Stomach smooth muscle (tissue), 2 donors: ENCODE results near the gene IL1RL1.

Source experiments
- H3K27ac ChIP-seq: one replicate; pipeline ENCODE4 v1.7.0; 2013; ENCODE audit warnings: mild to moderate bottlenecking, low read length, inconsistent platforms
- H3K27me3 ChIP-seq, 2 donors: one replicate each; pipeline ENCODE4 v1.7.0; 2013; ENCODE audit warnings: low read length in 2 of 2; ENCODE audit not compliant: insufficient read depth in 2 of 2, control insufficient read depth in 1 of 2
- H3K36me3 ChIP-seq, 2 donors: one replicate each; pipeline ENCODE4 v1.7.0; 2013; ENCODE audit warnings: low read length in 2 of 2; ENCODE audit not compliant: control insufficient read depth in 2 of 2, insufficient read depth in 2 of 2
- H3K4me1 ChIP-seq: one replicate; pipeline ENCODE4 v1.7.0; 2013; ENCODE audit warnings: low read length; ENCODE audit not compliant: control insufficient read depth, insufficient read depth
- H3K4me3 ChIP-seq, 2 donors: one replicate each; pipeline ENCODE4 v1.7.0; 2013; ENCODE audit warnings: low read length in 2 of 2
- H3K9ac ChIP-seq, 2 donors: one replicate each; pipeline ENCODE4 v1.7.0; 2013; ENCODE audit warnings: low read length in 2 of 2, mild to moderate bottlenecking in 1 of 2
- H3K9me3 ChIP-seq, 2 donors: one replicate each; pipeline ENCODE4 v1.7.0; 2013; ENCODE audit warnings: low read length in 2 of 2; ENCODE audit not compliant: control insufficient read depth in 2 of 2
- donor health status: healthy.
- donor health status: Pancreatic carcinoma.

IL1RL1 gene

DNA sequence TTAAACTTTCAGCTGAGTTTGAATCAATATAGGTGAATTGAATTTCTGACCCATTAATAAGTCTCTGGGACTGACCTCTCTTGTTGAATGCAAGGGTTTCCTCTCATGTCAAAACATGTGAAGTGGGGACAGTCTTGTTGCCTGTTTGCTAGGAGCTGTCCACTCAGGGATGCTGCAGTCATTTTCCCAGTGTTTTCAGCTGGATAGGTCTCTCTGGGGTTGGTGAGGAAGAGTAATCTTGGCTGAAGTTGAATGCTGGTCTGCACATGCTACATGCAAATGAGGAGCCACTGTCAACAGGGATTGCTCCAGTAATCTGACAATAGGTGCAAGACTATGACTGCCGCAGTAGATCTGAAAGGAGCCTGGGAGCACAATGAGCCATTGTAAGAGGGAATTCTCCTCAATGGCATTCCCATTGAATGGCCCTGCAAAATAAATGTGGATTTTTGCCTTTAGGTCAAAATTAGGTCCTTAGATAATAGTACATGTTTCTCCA, 34.1 kb upstream of the IL1RL1 start:
- Histone ChIP-seq H3K36me3 (no peaks in the 10 kb centered on the region), H3K9ac (no peak overlapping the region), H3K9me3 (peaks cover 0 to 2% of the 10 kb centered on the region in 2 donors)

DNA sequence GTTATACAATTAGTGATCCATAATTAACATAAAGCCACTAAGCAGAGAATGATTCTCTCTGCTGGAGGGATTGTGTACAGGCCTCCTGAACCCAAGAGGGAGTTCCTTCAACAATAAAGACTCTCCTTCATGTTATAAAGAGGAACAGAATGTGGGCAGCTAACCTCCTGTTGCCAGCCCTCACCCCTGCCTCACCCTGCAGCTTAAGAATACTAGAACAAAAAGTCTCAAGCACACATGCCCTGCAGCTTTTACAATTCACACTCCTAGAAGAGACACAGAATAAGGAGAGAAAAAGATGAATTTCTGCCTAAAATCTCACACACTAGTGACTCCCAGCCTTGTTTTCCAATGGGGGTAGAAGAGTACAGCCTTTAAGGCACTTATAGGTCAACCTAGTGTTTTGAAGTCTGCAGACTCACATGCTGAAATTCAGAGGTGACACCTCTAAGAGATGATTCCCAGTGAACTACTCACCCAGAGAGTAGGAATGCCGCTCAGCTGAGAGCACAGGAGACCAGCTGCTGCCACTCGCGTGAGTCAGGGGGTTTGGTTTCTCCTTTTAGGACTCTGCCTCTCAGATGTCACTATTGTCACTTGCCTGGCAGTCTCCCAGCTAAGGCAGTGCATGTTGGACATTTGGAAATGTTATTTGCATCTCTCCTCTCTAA, 32.5 kb upstream of the IL1RL1 start:
- H3K27ac ChIP-seq = no peak overlapping the region
- H3K4me3 ChIP-seq = no peak overlapping the region
- no peak overlapping the region for H3K9ac ChIP-seq
- peaks cover 3 to 8% of the 10 kb centered on the region in 2 donors for H3K27me3 ChIP-seq
- H3K9me3 ChIP-seq = peaks cover 0 to 2% of the 10 kb centered on the region in 2 donors
- H3K36me3 ChIP-seq = no peaks in the 10 kb centered on the region
- H3K4me1 ChIP-seq = no peaks in the 10 kb centered on the region

More for the DNA sequence above, 34.1 kb upstream of the IL1RL1 start:
- peaks cover 3 to 8% of the 10 kb centered on the region in 2 donors for H3K27me3 ChIP-seq
- no peak overlapping the region for H3K27ac ChIP-seq
- H3K4me3 ChIP-seq = no peak overlapping the region
- H3K4me1 ChIP-seq = no peaks in the 10 kb centered on the region

DNA sequence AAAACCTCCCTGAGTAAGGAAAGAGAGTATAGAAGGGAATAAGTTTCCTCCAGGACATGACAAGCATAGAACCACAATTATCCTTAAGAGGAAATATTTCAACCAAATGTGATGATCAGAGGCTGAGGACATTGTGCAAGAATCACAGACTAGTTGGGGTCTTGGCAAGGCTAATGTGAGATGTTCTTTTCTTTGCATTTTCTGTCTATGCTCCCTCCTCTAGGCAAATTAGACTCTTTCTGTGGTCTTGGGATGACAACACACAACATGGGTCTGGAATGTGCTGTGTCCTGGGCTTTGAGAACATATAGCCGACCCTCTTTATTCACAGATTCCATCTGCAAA, 32.0 kb upstream of the IL1RL1 start:
- H3K27ac ChIP-seq = no peak overlapping the region

DNA sequence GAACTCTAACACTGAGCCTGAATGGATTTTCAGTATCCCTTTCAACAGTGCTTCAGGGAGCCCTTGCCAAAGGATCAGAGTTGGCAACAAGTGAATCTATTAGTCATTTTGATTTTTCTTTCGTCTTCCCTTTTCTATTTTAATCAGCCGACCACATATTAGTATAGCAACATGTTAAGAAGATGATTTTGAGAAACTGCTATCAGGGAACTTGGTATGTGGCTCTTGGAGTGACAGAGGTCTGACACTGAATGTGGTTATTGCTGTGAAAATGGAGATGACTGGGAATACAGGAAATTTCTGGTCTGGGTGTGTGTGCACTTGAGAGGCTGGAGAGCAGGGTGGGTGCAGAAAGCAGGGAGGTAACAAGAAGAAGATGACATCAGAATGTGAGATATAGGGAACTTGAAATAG, 28.7 kb upstream of the IL1RL1 start:
- Histone ChIP-seq H3K36me3 (no peaks in the 10 kb centered on the region), H3K4me1 (no peaks in the 10 kb centered on the region), H3K9ac (no peak overlapping the region), H3K27ac (no peak overlapping the region), H3K4me3 (no peak overlapping the region), H3K27me3 (peaks cover 3 to 4% of the 10 kb centered on the region in 2 donors), H3K9me3 (no peaks in the 10 kb centered on the region)

More for the DNA sequence above, 32.0 kb upstream of the IL1RL1 start:
- Histone ChIP-seq H3K36me3 (no peaks in the 10 kb centered on the region), H3K9me3 (peaks cover 0 to 2% of the 10 kb centered on the region in 2 donors), H3K4me1 (no peaks in the 10 kb centered on the region), H3K4me3 (no peak overlapping the region), H3K27me3 (peaks cover 3 to 8% of the 10 kb centered on the region in 2 donors), H3K9ac (no peak overlapping the region)

DNA sequence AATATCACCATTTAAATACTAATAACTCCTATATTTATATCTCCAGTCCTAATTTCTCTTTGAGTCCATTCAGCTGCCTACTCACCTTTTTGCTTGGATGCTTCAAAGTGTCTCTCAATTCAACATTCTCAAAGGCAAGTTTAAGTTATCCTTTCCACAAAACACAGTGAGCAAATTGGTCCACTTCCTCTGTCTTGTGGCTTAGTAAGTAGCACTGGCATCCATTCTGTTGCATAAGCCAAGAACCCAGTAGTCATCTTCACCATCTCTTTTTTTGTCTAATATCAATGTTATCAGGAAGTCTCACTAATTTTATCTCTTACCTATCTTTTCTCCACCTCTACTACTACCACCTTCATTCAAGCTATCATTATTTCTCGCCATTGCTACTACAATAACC, 27.4 kb upstream of the IL1RL1 start:
- Histone ChIP-seq H3K4me1 (no peaks in the 10 kb centered on the region), H3K9ac (no peak overlapping the region), H3K4me3 (no peak overlapping the region), H3K27me3 (peaks cover 0 to 4% of the 10 kb centered on the region in 2 donors), H3K27ac (no peak overlapping the region), H3K9me3 (no peaks in the 10 kb centered on the region), H3K36me3 (no peaks in the 10 kb centered on the region)

DNA sequence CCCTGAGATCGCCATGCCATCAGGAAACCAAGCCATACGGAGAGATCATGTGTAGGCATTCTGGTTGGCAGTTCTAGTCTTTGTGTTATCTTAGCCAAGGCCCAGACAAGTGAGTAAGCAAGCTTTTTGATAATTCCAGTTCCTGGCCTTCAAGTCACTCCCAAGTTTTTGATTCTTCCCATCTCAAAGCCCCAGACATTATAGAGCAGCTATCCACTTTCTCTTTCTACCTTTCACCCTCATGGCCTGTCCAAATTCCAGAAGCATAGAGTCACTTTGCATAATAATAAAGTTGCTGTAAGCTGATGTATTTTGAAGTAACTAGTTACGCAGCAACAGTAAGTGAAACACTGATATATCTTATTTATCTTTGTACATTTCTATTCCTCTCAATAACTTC, 26.8 kb upstream of the IL1RL1 start:
- Histone ChIP-seq H3K9me3 (no peaks in the 10 kb centered on the region), H3K36me3 (no peaks in the 10 kb centered on the region), H3K27me3 (peaks cover 0 to 4% of the 10 kb centered on the region in 2 donors), H3K4me1 (no peaks in the 10 kb centered on the region), H3K4me3 (no peak overlapping the region), H3K9ac (no peak overlapping the region), H3K27ac (no peak overlapping the region)

DNA sequence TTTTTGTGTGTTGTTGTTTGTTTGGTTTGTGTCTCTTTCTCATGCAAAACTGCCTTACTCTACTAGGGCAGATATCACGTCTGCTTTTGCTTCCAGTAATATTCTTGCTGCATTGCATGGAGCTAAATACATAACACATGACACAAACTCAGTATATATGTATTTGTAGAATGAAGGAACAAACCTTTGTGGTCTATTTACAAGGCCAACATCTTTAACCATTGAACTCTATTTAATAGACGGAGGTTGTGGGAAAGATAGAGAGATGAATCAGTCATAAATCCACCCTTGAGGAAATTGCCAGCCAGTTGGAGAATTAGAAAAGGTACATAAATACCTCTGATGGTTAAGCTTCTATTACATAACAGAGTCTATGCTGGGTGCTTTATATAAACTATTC, 26.0 kb upstream of the IL1RL1 start:
- Histone ChIP-seq H3K36me3 (no peaks in the 10 kb centered on the region), H3K27ac (no peak overlapping the region), H3K9ac (no peak overlapping the region), H3K4me3 (no peak overlapping the region), H3K27me3 (peaks cover 0 to under 1% of the 10 kb centered on the region in 2 donors), H3K9me3 (no peaks in the 10 kb centered on the region), H3K4me1 (no peaks in the 10 kb centered on the region)

DNA sequence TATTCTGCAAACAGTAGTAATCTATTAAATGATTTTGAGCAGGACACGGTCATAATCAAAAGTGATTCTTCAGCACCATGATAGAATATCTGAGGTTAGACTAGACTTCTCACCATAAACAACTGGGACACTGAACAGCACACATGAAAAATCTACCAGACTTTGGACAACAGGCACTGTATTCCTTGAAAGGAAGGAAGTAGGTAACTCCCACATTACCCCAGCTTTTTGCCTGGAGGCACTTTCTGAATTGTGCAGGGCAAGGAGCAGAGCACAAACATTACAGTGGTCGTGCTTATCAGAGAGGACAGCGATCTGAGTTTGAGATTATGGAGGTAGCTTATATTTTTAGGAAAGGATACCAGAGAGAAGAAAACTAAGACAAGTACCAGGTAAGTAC, 25.3 kb upstream of the IL1RL1 start:
- no peaks in the 10 kb centered on the region for H3K9me3 ChIP-seq
- no peak overlapping the region for H3K9ac ChIP-seq
- H3K4me1 ChIP-seq = no peaks in the 10 kb centered on the region
- H3K36me3 ChIP-seq = no peaks in the 10 kb centered on the region
- H3K4me3 ChIP-seq = no peak overlapping the region
- H3K27ac ChIP-seq = no peak overlapping the region
- no peaks in the 10 kb centered on the region for H3K27me3 ChIP-seq

DNA sequence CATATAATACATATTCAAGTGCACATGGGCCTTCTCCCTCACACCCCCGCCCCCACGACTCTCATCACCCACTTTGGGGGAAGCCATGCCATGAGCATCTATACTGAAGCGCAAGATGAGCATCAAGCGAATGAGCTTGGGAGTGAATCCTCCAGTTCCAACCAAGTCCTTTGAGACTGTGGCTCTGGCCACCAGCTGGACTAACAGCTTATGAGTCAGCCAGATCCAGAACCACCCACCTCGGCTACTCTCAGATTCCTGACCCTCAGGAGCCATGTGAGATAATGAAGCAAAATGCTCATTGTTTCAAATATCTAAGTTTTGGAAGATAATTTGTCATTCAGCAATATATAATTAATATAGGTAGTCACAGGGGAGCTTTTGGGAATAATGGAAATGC, 22.2 kb upstream of the IL1RL1 start:
- H3K9ac ChIP-seq = no peak overlapping the region
- no peaks in the 10 kb centered on the region for H3K9me3 ChIP-seq
- no peaks in the 10 kb centered on the region for H3K4me1 ChIP-seq
- H3K27ac ChIP-seq = no peak overlapping the region
- H3K36me3 ChIP-seq = no peaks in the 10 kb centered on the region
- H3K4me3 ChIP-seq = no peak overlapping the region
- H3K27me3 ChIP-seq = peaks cover 0 to 2% of the 10 kb centered on the region in 2 donors

DNA sequence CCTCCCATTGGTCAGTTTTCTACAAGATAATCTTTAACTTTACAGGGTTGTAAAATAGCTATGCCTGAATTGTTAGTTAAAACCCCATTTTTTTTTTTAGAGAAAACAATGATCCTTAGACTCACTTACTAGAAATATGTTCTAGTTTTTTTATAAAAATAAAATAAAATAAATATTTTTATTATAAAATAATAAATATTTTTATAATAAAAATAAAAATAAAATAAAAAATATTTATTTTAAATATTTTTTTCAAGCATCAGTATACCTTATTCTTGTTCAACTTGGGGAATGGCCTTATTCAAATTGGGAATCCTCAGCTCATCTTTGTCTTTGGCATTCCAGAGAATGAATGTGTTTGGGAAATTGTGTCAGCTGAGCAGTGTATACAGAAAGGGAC, 20.8 kb upstream of the IL1RL1 start:
- H3K36me3 ChIP-seq = no peaks in the 10 kb centered on the region
- H3K27me3 ChIP-seq = peaks cover 0 to 2% of the 10 kb centered on the region in 2 donors
- no peaks in the 10 kb centered on the region for H3K9me3 ChIP-seq
- no peak overlapping the region for H3K27ac ChIP-seq
- no peak overlapping the region for H3K4me3 ChIP-seq
- no peak overlapping the region for H3K9ac ChIP-seq
- no peaks in the 10 kb centered on the region for H3K4me1 ChIP-seq

DNA sequence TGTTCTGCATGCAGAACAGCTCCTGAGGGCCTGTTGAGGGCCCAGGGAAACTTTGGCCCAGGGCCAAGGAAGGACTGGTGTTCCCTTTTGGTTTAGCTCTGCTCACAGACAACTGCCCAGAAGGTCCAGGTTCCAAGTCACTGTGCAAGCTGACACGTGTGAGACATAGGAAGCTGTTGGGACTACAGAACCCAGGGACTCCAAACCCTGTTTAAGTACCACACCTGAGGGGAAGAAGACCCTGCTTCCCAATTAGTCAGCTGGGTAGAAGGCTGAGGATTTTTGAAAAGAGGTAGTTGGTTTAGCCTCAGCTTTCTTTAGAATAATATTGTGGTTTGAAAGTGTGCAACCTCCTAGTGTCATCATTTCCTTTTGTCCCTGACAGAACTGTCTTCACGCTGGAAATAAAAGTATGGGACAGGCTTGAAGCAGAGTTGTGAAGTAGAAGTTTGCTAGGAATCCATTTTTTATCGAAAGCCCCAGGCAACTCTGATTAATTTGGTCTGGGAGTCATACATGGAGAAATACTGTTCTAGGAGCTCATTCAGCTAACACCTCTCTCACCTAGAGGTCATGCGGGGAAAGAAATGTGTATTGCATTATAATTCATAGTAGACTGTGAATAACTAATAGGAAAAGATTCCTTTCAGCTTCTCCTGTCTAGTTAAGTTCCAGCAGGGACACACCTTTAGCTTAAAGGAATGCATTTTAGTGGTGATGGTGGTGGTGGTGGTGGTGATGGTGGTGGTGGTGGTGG, 19.9 kb upstream of the IL1RL1 start:
- H3K36me3 ChIP-seq = no peaks in the 10 kb centered on the region
- no peak overlapping the region for H3K27ac ChIP-seq
- H3K9ac ChIP-seq = no peak overlapping the region
- no peaks in the 10 kb centered on the region for H3K4me1 ChIP-seq
- H3K4me3 ChIP-seq = no peak overlapping the region
- no peaks in the 10 kb centered on the region for H3K9me3 ChIP-seq
- H3K27me3 ChIP-seq = peaks cover 0 to 2% of the 10 kb centered on the region in 2 donors
